ENCODE results near the gene CYP11A1.
"Not testable (repeated sequence)": the region's sequence is repeated elsewhere in the genome, so short reads cannot be mapped to it uniquely, and the experiment has no call there.

The CYP11A1 gene

DNA sequence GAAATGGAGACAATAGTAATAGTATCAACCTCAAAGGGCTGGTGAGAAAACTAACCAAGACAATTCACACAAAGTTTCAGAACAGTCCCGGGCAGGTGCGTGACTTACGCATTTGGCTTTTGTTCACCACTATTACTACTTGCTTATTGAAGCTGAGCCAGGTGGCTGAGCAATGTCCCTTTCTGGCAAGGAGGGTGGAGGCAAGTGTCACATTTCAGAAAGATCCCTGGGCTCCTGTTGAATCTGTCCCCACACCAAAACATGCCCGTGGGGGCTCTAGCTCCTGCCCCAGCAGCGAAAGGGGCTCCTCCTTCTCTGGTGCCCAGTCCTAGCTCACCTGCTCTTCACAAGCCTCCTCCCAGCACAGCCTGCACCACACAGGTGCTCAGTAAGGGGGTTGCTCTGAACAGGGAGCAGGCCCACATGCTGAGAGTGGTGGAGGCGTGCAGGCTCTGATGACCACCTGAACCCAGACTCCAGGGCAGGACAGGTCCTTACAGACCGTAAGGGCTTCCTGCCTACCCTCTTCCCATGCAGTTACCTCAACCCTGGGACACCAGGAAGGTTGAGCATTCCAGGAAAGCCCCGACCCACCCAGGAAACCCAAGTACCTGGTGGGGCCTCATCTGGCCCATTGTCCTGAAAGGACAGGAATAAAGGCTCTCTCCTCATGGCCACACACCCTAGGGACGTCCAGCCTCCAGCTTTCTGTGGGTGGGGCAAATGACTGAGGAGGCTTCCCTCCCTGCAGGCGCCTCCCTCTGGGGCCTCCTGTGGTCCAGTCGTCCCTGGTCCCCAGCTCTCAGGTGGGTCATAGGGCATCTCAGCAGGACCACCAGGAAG is 33.7 kb upstream of the CYP11A1 start:
- no peak for DNase-seq (ENCODE audit: low spot score)

DNA sequence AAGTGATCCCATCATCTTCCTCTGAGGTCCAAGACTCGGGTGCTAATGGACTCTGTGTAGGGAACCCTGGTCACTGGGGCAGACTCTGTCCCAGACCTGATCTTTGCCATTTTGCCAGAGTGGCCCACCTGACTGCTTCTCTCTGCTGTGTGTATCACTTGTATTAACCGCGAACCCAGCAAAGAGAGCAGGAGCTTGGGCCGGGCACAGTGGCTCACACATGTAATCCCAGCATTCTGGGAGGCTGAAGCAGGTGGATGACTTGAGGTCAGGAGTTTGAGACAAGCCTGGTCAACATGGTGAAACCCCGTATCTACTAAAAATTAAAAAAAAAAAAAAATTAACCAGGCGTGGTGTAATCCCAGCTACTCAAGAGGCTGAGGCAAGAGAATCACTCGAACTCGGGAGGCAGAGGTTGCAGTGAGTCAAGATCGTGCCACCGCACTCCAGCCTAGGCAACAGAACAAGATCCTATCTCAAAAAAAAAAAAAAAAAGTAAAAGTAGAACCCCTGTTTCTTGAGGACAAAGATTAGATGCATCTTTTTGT is 32.9 kb upstream of the CYP11A1 start:
- DNase-seq (ENCODE audit: low spot score), result no peak

DNA sequence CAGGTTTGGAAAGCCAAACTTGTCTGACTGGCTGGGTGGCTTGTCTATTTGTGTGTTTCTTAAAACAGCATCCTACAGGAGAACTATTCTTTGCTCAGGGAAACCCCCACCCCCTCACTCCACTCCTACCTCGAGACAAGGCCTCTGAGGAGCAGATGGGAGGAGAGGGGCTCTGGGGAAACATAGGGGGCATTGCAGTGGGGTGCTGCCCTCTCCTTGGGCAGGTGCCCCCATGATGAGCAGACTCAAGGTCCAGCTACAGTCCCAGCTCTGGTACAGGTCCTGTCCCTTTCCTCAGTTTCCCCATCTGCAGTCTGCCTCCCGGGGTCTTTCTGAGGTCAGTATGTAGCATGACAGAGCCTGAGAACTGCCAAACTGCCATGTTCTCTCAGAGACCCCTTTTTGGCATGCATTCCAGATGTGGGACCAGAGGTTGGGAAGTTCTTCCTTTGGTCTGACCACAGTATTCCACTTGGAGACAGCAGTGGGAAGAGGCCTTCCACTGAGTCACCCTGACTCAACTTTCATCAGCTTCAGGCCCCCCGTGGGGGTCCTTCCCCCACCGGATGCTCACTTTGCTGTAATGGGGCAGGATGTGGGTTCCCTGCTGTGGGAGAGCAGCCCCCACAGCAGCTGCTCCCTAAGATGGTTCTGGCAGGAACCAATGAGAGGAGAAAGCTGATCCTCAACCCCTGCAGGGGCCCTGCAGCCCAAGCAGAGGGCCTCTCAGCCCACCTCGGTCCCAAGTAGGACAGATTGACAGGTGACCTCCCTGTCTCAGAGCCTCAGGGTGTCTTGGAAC is 32.3 kb upstream of the CYP11A1 start:
- no peak for DNase-seq (ENCODE audit: low spot score)

DNA sequence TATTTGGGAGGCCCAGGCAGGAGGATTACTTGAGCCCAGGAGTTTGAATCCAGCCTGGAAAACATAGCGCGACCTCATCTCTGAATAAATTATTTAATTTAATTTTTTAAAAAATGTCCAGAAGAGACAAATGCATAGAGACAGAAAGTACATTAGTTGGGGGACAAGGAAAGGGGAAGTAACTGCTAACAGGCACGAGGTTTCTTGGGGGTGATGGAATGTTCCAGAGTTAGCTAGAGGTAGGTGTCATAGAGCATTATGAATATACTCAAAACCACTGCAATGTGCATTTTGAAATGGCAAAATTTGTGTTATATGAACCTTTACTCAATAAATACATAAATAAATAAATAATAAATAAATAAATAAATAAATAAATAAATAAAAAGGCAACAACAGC is 31.7 kb upstream of the CYP11A1 start:
- DNase-seq (ENCODE audit: low spot score), result no peak

DNA sequence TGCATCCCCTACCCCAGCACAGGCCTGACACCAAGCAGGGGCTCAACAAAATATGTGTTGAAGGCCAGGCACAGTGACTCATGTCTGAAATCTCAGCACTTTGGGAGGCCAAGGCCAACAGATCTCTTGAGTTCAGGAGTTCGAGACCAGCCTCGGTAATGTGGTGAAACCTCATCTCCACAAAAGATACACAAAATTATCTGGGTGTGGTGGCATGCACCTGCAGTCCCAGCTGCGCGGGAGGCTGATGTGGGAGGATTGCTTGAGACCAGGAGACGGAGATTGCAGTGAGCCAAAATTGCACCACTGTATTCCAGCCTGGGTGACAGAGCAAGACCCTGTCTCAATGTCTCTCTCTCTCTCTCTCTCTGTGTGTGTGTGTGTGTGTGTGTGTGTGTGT is 30.7 kb upstream of the CYP11A1 start:
- DNase-seq (ENCODE audit: low spot score), result no peak

DNA sequence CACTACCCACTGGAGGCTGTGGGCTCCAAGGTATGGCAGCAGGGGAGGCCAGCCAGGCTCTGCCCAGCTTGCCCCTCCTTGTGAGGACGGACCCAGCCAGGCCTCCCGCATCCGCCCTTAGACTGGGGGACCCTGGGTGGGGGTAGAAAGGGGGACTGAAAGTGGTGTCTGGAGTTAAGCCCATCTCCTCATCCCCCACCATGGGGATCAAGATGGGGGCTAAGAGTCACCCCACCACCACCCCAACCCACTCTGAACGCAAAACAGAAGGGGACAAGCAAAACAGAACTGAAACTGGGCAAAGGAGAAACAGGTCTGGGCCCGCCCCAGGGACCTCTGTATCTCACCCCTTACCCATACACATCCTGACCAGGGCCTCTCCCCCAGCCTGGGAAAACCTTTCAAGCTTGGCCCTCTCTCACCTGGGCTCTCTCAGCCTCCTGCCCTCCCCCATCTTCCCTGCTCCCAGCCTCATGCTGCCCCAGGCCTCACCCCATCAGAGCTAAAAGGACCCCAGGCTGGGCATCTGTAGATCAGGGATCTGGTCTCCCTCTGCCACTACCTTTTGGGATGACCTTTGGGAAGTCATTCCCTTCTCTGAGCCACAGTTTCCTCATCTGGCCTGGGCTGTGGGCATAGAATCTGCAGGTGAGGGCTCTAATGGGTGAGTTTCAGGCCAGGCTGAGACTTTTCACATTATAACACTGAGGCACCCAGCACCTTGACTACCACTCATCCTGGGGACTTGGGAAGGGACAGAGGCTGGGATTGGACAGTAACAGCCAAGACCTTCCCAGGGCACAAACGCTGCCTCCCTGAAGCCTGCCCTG is 30.0 kb upstream of the CYP11A1 start:
- DNase-seq (ENCODE audit: low spot score), result no peak

DNA sequence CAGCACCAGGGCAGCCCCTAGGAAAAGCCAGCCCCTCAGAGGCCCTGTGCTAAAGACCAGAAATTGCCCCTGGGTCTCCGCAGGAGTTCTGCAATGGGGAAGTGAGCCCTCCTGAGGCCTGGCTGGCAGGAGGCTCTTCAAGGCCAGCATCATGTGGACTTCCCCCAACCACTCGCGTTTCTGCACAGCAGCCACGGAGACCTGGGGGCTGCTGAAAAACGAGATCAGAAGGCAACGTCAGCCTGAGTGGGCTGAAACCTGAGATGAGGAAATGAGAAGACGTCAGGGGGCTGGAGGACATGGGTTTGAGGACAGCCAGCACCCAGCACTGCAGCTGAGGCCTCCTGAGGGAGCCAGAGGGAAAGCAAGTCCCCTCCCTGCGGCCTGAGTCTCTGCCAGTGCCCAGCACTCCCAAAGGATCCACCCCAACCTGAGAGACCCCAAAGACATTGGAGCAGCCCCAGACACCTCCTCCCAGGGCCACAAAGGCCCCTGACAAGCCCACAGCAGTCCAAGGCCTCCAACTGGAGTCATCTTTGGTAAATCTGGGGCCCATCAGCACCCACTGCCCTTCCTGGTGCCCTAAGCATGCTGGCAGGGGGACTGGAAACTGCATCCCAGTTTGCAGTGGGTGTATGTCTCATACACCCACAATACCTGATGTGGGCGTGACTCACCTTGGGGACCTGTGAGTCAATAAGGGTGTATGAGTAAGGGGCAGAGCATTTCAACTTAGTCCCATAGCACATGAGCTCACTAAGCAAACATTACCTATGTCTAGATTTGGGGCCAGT is 29.2 kb upstream of the CYP11A1 start:
- DNase-seq (ENCODE audit: low spot score), result no peak

DNA sequence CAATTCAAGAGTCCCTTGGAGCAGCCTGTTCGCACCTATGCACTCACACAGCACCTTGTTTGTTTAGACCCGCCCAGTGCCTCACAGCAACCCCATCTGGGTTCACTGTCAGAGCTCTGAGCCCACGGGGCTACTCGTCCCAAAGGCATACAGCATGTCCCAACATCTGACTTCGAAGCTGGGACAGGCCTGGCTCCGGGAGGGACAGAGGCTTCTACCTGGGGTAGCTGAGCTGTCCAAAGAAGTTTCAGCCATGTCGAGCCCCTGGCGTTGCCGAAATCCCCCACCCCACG is 28.6 kb upstream of the CYP11A1 start:
- no peak for DNase-seq (ENCODE audit: low spot score)

DNA sequence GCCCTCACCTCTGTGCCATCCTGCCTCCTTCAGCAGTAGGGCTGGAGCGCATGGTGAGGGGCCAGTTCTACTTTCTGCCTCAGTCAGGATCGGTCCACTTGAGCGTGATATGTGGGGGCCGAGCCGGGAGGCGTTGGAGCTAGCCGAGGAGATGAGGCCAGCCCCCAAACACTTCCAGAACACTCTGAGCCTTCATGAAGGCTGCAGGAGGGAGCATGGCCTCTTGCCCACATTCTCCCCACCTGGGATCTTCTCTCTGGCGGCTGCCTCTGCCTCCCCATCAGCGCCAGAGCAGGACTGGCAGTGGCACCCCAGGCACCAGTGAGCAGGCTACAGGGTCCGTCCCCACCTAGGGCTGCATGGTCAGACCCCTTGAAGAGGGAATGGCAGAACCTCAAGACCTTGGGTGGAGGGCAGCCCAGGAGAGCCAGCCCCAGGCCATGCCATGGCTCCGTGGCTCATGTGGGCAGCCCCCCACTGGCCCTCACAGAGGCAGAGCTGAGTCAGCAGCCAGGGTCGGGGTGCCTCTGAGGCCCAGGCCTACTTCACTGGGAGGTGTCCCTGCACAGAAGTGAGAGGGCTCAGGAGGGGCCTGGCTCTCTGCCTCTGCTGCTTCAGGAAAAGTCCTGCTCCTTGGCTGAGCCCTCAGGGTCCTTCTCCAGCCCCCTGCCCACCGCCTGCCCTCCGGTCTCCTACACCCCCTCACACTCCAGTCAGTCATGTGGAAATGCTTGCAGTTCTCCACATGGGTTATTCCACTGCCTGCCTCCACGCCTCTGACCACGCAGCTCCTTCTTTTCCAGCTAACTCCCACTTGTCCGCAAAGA is 28.1 kb upstream of the CYP11A1 start:
- DNase-seq (ENCODE audit: low spot score), result no peak

DNA sequence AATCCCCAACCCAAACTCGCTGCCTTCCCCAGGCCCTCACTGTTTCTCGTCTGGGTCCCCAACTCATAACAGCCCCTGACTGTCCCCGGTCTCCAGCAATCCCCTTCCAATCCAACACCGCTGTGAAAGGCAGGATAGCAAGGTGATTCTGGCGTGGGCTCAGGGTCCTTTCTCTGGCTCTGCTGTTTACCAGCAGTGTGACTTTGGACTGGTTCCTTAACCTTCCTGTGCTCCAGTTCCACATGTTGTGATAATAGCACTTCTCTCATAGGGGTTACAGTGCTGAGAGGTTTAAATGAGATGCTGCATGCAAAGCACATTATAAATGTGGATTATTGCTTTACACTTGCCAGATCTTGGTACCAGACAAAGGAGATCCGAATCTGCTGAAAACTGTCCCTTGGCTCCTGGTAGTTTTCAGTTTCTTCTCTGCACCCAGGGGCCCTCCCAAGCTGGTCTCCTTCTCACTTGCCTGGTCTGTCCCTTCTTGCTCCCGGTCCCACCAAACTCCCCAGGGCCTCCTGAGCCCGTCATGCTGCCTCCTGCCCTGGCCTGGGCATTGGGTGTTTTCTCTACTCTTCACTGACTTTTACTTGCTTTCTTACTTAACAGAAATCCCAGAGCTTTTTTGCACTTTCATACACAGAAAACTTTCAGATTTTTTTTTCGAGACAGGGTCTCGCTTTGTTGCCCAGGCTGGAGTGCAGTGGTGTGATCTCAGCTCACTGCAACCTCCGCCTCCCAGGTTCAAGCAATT is 26.8 kb upstream of the CYP11A1 start:
- DNase-seq (ENCODE audit: low spot score), result no peak

DNA sequence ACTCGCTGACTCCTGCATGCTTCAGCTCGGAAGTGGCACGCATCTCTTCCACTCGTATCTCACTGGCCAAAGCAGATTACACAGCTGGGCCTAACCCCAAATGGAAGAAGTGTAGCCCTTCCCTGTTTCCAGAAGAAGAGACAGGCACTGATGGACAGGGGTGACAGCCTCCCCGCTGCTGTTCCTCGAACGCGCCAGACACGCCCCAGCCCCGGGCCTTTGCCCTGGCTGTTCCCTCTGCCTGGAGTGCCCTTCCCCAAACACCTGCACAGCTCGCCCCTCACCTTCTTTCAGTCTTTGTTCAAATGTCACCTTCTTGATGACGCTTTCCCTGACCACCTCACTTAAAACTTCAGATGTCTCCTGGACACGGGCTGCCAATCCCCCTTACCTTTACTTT is 26.0 kb upstream of the CYP11A1 start:
- no peak for DNase-seq (ENCODE audit: low spot score)

DNA sequence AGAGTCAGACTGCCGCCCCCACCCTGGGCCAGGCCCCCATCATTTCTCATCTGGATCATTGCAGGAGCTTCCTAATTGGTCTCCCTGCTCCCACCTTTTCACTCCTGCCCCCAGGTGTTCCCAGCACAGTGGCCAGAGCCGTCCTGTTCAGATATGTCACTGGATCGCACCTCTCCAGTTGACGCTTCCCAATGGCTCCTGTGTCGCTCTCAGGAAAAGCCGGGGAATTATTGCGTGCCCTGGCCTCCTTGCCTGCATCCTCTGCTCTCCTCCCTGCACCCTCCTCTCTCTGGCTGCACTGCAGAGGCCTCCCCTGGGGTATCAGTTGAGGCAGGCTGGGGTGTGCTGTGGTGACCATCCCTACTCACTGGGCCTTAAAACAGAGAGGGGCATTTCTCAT is 25.5 kb upstream of the CYP11A1 start:
- no peak for DNase-seq (ENCODE audit: low spot score)

DNA sequence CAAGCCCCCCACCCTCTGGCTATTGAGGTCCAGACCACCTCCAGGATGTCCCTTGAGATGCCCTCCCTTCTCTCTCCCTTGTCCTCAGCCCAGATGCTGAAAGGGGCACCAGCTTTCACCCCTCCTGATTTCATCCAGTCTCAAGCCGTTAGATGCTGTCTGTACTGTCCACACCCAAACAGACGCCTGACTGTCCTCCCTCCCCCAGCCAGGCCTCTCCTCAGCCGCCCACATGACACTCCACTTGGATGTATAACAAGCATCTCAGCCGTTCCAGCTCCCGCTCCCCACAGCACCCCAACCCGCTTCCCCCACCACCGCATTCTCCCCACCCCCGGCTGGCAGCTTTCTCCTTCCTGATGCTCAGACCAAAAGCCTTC is 25.0 kb upstream of the CYP11A1 start:
- no peak for DNase-seq (ENCODE audit: low spot score)

DNA sequence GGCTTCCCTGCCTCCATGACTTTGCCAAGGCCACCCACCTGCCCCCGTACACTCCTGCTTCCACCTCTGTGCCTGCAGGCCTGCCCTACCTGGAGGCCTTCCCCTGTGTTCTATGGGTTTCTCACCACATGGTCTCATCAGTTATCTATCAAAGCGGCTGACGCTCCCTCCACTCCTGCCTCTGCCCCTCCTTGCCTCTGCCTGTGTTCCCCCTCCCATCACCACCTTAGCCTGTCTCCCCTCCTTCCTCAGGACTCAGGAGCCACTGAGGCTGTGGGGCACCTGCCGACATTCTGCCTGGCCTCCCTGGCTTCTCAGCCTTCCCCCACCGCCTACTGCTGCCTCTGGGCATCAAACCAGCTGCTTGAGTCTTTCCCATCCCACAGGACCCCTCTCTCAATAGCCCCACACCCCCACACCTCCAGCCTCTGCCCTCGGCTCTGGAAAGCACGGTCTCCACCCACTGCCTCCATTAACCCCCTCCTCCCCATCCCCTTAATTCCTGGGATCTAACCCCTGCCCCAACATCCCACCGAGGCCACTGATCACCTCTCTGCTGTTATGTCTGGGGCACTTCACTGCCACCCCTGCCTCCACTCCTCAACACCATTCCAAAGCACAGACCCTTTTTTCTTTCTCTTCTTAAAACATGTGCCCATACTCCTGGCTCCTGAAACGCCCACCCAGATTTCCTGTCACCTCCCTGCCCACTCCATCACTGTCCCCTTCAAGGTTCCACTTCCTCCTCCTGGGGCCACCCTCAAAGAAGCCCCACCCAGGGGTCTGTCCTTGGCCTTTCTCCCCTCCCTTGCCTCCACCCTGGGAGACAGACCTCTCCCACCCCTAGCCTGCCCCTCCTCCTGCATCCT is 24.4 kb upstream of the CYP11A1 start:
- DNase-seq (ENCODE audit: low spot score), result no peak

DNA sequence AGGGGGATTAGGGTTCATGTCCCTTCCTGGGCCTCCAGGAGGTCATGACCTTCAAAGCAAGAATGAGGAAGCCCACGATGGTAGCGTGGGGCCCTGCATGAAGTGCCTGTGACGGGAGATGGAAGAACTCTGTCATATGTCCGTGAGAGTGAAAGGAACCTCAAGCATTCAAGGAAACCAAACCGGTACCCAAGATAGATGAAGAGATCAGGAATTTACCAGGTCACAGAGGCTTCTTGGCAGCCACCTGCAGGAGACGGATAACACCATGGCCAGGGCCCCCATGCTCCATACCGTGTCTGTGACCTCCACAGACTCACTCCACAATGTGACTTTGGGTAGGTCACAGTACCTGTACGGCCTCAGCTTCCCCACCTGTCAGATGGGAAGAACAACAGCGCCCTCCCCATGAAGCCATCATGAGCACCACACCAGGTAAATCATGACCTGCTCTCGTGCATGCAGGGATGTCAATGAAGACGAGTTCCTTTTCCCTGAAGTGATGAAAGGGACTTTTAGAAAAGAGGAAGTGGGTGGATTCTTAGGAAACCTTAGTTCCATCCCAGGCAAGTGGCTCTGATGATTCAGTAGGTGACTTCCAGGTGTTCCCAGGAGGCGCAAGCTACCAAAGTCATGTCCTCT is 23.3 kb upstream of the CYP11A1 start:
- no peak for DNase-seq (ENCODE audit: low spot score)

DNA sequence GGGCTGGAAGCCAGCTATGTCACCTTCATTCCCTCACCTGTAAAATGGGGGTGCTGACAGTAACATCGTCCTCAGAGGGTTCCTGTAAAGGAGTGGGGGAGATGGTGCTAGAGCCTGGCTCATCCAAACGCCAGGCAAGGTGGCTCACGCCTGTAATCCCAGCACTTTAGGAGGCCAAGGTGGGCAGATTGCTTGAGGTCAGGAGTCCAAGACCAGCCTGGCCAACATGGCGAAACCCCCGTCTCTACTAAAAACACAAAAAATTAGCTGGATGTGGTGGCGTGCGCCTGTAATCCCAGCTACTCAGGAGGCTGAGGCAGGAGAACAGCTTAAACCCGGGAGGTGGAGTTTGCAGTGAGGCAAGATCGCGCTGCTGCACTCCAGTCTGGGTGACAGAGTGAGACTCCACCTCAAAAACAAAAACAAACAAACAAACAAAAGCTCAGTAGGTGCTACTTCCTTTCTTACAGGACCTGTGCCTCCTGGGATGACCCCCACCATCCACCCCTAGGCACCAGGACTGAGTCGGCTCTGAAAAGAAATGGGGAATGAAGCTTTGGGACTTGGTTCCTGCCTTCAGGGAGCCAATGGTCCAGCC is 22.7 kb upstream of the CYP11A1 start:
- not testable (repeated sequence) for DNase-seq (ENCODE audit: low spot score)

DNA sequence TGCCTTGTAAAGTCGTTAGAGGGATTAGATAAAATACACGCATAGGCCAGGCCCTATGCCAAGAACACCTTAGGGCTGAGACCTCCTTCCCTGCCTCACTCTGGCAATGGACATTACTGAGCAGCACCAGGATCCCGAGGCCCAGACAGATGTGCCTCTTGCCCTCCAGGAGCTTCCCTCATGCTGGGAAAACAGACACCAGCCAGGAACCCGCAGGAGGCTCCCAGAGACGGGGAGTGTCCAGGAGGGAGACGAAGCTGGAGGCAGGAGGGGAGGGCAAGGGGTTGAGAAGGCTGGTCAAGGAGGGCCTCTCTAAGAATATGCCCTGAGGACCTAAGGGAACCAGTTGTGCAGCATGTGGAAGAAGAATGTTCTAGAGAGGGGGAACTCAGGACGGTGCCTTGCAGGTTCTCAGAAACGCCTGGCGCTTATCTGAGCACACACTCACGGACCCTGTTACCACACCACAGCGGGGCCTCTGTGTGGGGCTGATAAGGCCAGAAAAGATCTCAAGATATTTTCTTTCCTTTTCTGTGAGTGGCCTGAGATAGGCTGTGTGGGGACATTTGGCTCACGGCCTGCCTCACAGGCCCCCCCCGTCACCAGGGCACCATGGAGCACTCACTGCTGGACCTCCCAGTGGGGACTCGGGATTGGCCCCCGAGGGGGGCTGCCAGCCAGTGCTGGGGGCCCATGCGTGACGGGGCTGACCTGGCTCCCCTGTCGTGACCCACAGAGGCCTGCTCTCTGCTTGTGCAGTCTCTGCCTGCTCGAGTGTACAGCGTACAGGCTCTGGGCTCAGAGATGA is 22.0 kb upstream of the CYP11A1 start:
- no peak for DNase-seq (ENCODE audit: low spot score)

All from D341Med (cell line).